Nephron (organoid): Measurements from ENCODE around the gene BSPRY.

Experiments used
- H3K27ac Mint-ChIP-seq, 3 experiments: 2 replicates each; pipeline ENCODE4 v1.8.0; 2020; ENCODE audit warnings: mixed read lengths in 3 of 3, mild to moderate bottlenecking in 2 of 3, moderate library complexity in 1 of 3
- H3K27me3 Mint-ChIP-seq: 2 replicates; pipeline ENCODE4 v1.8.0; 2021; ENCODE audit warnings: low read depth, mild to moderate bottlenecking, moderate library complexity, mixed read lengths
- H3K36me3 Mint-ChIP-seq: 2 replicates; pipeline ENCODE4 v1.8.0; 2020; ENCODE audit warnings: low read depth, mixed read lengths
- H3K4me1 Mint-ChIP-seq: 2 replicates; pipeline ENCODE4 v1.8.0; 2020; ENCODE audit warnings: mixed read lengths
- H3K4me3 Mint-ChIP-seq, 3 experiments: 2 replicates each; pipeline ENCODE4 v1.8.0; 2020; ENCODE audit warnings: mild to moderate bottlenecking in 3 of 3, mixed read lengths in 3 of 3, moderate library complexity in 2 of 3
- H3K9me3 Mint-ChIP-seq: 2 replicates; pipeline ENCODE4 v1.8.0; 2020; ENCODE audit warnings: mixed read lengths
- TF ChIP-seq, protein P1 (sequence below), 3 experiments: fragments of 200-600 bp; sonication (generic); IDR thresholded peaks; one replicate each; pipeline ENCODE4 v1.5.0; 2021; ENCODE audit warnings: antibody characterized with exemption in 3 of 3; ENCODE audit not compliant: unreplicated experiment in 3 of 3

Gene BSPRY

DNA sequence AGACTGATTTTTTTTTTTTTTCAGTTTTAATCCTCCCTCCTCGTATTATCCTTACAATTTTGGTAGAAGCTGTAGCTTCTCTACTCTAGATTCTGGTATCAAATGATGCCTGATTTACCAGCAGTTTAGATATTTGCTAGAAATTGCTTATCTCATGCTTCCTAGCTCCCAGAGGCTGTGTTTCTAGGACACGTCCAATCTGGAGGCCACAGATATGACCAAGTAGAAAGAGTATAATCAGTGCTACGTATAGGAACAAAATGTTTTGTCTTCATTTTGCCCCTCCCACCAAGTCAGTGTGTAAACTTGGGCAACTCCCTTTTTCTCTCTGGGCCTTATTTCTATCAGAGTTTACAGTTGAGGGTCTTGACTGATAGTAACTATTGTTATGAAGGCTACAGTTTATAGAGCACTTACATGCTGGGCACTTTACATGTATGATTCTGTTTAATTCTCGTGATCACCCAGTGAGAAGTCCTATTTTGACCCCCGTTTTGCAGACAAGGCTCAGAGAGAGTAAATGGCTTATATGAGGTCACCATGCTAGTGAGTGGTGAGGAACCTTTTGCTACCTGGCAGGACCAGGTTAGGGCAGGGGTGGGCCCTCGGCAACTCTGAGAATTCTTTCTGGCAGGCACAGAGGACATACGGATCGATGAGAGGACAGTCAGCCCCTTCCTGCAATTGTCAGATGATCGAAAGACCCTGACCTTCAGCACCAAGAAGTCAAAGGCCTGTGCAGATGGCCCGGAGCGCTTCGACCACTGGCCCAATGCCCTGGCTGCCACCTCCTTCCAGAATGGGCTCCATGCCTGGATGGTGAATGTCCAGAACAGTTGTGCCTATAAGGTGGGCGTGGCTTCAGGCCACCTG, 19.9 kb downstream of the BSPRY start:
- H3K4me1 Mint-ChIP-seq, result no peaks in the 10 kb centered on the region
- TF ChIP-seq, protein P1, sequence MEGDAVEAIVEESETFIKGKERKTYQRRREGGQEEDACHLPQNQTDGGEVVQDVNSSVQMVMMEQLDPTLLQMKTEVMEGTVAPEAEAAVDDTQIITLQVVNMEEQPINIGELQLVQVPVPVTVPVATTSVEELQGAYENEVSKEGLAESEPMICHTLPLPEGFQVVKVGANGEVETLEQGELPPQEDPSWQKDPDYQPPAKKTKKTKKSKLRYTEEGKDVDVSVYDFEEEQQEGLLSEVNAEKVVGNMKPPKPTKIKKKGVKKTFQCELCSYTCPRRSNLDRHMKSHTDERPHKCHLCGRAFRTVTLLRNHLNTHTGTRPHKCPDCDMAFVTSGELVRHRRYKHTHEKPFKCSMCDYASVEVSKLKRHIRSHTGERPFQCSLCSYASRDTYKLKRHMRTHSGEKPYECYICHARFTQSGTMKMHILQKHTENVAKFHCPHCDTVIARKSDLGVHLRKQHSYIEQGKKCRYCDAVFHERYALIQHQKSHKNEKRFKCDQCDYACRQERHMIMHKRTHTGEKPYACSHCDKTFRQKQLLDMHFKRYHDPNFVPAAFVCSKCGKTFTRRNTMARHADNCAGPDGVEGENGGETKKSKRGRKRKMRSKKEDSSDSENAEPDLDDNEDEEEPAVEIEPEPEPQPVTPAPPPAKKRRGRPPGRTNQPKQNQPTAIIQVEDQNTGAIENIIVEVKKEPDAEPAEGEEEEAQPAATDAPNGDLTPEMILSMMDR (IDR thresholded peaks at IDR 0.05; ENCODE audit: unreplicated experiment in 3 of 3), result no peak
- H3K4me3 Mint-ChIP-seq, result no peak overlapping the region
- H3K36me3 Mint-ChIP-seq, result peaks cover 5% of the 10 kb centered on the region
- no peaks in the 10 kb centered on the region for H3K9me3 Mint-ChIP-seq
- H3K27ac Mint-ChIP-seq, result no peak overlapping the region
- H3K27me3 Mint-ChIP-seq, result peaks cover 4% of the 10 kb centered on the region

DNA sequence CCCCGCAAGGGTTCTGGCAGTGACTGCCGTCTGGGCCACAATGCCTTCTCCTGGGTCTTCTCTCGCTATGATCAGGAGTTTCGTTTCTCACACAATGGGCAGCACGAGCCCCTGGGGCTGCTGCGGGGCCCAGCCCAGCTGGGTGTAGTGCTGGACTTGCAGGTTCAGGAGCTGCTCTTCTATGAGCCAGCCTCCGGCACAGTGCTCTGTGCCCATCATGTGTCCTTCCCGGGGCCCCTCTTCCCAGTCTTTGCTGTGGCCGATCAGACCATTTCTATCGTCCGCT, 20.5 kb downstream of the BSPRY start:
- Mint-ChIP-seq H3K36me3 (peaks cover 10% of the 10 kb centered on the region), H3K27me3 (peaks cover 4% of the 10 kb centered on the region), H3K27ac (no peak overlapping the region), H3K9me3 (no peaks in the 10 kb centered on the region), H3K4me1 (no peaks in the 10 kb centered on the region), H3K4me3 (no peak overlapping the region)
- TF ChIP-seq, protein P1 (IDR thresholded peaks at IDR 0.05; ENCODE audit: unreplicated experiment in 3 of 3), result no peak

GRCh38 chr9:113370806-113371325, 21.5 kb downstream of the BSPRY start:
- TF ChIP-seq, protein P1 (IDR thresholded peaks at IDR 0.05; ENCODE audit: unreplicated experiment in 3 of 3), result no peak
- H3K4me3 Mint-ChIP-seq, result no peak overlapping the region
- no peak overlapping the region for H3K27ac Mint-ChIP-seq
- H3K27me3 Mint-ChIP-seq, result peaks cover 4% of the 10 kb centered on the region
- no peaks in the 10 kb centered on the region for H3K9me3 Mint-ChIP-seq
- H3K36me3 Mint-ChIP-seq, result peaks cover 10% of the 10 kb centered on the region
- peaks cover 6% of the 10 kb centered on the region for H3K4me1 Mint-ChIP-seq

- Mint-ChIP-seq H3K9me3 (no peaks in the 10 kb centered on the region), H3K4me3 (no peak overlapping the region), H3K27me3 (peaks cover 4% of the 10 kb centered on the region), H3K36me3 (peaks cover 10% of the 10 kb centered on the region), H3K4me1 (peaks cover 6% of the 10 kb centered on the region), H3K27ac (no peak overlapping the region)
- TF ChIP-seq, protein P1 (IDR thresholded peaks at IDR 0.05; ENCODE audit: unreplicated experiment in 3 of 3), result no peak
Observed at GRCh38 chr9:113372059-113372458, 22.7 kb downstream of the BSPRY start.

DNA sequence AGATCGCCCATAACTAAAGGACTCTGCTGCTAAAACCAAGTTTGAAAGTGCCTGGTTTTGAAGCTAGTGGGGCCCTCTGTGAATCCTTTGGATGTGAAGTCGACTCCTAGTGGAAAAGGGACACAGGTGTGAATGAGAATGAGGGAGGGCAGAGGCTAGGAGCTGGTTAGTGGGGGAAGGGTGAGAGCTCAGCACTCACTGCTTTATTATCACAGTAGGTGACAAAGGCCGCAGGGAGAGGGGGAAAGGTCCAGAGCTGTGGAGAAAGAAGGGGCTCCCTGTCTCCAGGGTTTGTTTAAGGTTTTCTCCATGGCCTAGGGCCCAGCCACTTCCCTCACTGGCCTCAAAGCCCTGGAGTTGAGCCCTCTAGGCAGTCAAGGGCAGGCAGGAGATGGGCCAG, 23.9 kb downstream of the BSPRY start:
- H3K9me3 Mint-ChIP-seq, result no peaks in the 10 kb centered on the region
- H3K27me3 Mint-ChIP-seq, result peaks cover 4% of the 10 kb centered on the region
- peaks cover 10% of the 10 kb centered on the region for H3K36me3 Mint-ChIP-seq
- peaks cover 6% of the 10 kb centered on the region for H3K4me1 Mint-ChIP-seq
- peak overlapping the region in 2 of 3 experiments; percentile 4 to 12 for H3K4me3 Mint-ChIP-seq
- TF ChIP-seq, protein P1 (IDR thresholded peaks at IDR 0.05; ENCODE audit: unreplicated experiment in 3 of 3), result no peak
- H3K27ac Mint-ChIP-seq, result peak overlapping the region in 1 of 3 experiments; percentile 47
